Esophagus (tissue), 2 donors: Measurements from ENCODE around the gene GPC3. TPM values are rescaled to one million over a fixed set of nuclear protein-coding genes. Genes with fewer than 3 reads are reported as not detected.
"Not testable (repeated sequence)": the region's sequence is repeated elsewhere in the genome, so short reads cannot be mapped to it uniquely, and the experiment has no call there.

Experiments
- H3K27ac ChIP-seq, 2 donors: one replicate each; pipeline ENCODE4 v1.5.1; 2013; ENCODE audit warnings: low read depth in 2 of 2, mild to moderate bottlenecking in 2 of 2, inconsistent platforms in 1 of 2, low read length in 1 of 2, moderate library complexity in 1 of 2
- H3K27me3 ChIP-seq, 2 donors: one replicate each; pipeline ENCODE4 v1.6.1; 2013; ENCODE audit warnings: low read length in 2 of 2, control low read depth in 1 of 2, mild to moderate bottlenecking in 1 of 2; ENCODE audit not compliant: insufficient read depth in 2 of 2, control insufficient read depth in 1 of 2
- H3K36me3 ChIP-seq, 2 donors: one replicate each; pipeline ENCODE4 v1.6.1; 2013; ENCODE audit warnings: low read length in 1 of 2; ENCODE audit not compliant: control insufficient read depth in 2 of 2, insufficient read depth in 2 of 2
- H3K4me1 ChIP-seq, 2 donors: one replicate each; pipeline ENCODE4 v1.6.1; 2013; ENCODE audit warnings: low read length in 1 of 2; ENCODE audit not compliant: control insufficient read depth in 2 of 2, insufficient read depth in 2 of 2
- H3K4me3 ChIP-seq, 2 donors: one replicate each; pipeline ENCODE4 v1.5.1; 2013; ENCODE audit warnings: low read length in 2 of 2, mild to moderate bottlenecking in 2 of 2, low read depth in 1 of 2, moderate library complexity in 1 of 2
- H3K9me3 ChIP-seq, 2 donors: one replicate each; pipeline ENCODE4 v1.6.1; 2013; ENCODE audit warnings: mild to moderate bottlenecking in 2 of 2, low read depth in 1 of 2, low read length in 1 of 2, moderate library complexity in 1 of 2; ENCODE audit not compliant: control insufficient read depth in 2 of 2, insufficient read depth in 1 of 2
- WGBS, 2 donors: extraction: QIAGEN DNeasy Blood & Tissue Kit; methylation state at CpG; one replicate each; pipeline ENCODE4 v1.1.7; 2013; 5-methylcytosine and 5-hydroxymethylcytosine counted together
- polyA plus RNA-seq, 2 donors: library from polyadenylated mRNA; stranded (reverse); fragments of 200-250 nt; gene quantifications; one replicate each; pipeline ENCODE4 v1.2.3, GENCODE V29; 2013
- donor health status: healthy with polysubstance abuse.
- donor health status: Bipolar disorder and iron deficiency.

The GPC3 gene
- polyA plus RNA-seq, 2 donors = 0.10 to 0.39 TPM

- H3K27me3 ChIP-seq = no peaks in the 10 kb centered on the region
Observed at GRCh38 chrX:133538148-133538547, 447.2 kb downstream of the GPC3 start.

GRCh38 chrX:133537142-133537541 lies 448.3 kb downstream of the GPC3 start:
- H3K4me3 ChIP-seq = no peak overlapping the region
- WGBS, 2 donors = 72 to 87% methylated on average over 3 of the region's 3 CpGs
- no peaks in the 10 kb centered on the region for H3K27me3 ChIP-seq
- no peaks in the 10 kb centered on the region for H3K9me3 ChIP-seq
- no peak overlapping the region for H3K27ac ChIP-seq
- no peaks in the 10 kb centered on the region for H3K36me3 ChIP-seq
- no peaks in the 10 kb centered on the region for H3K4me1 ChIP-seq

More at GRCh38 chrX:133538148-133538547, 447.2 kb downstream of the GPC3 start:
- 84 to 86% methylated on average over 4 of the region's 4 CpGs for WGBS, 2 donors
- Histone ChIP-seq H3K4me3 (no peak overlapping the region), H3K27ac (no peak overlapping the region), H3K36me3 (no peaks in the 10 kb centered on the region), H3K9me3 (no peaks in the 10 kb centered on the region), H3K4me1 (no peaks in the 10 kb centered on the region)

- WGBS, 2 donors = 75 to 82% methylated on average over 2 of the region's 2 CpGs
- no peaks in the 10 kb centered on the region for H3K36me3 ChIP-seq
- no peak overlapping the region for H3K4me3 ChIP-seq
- no peaks in the 10 kb centered on the region for H3K27me3 ChIP-seq
- H3K27ac ChIP-seq = no peak overlapping the region
- H3K9me3 ChIP-seq = no peaks in the 10 kb centered on the region
- no peaks in the 10 kb centered on the region for H3K4me1 ChIP-seq
Observed at GRCh38 chrX:133535066-133535465, 450.3 kb downstream of the GPC3 start.

- WGBS, 2 donors = 77 to 89% methylated on average over 4 of the region's 4 CpGs
- H3K36me3 ChIP-seq = no peaks in the 10 kb centered on the region
- no peak overlapping the region for H3K27ac ChIP-seq
- no peaks in the 10 kb centered on the region for H3K4me1 ChIP-seq
- H3K9me3 ChIP-seq = no peaks in the 10 kb centered on the region
- no peak overlapping the region for H3K4me3 ChIP-seq
- no peaks in the 10 kb centered on the region for H3K27me3 ChIP-seq
Observed at GRCh38 chrX:133534172-133534571, 451.2 kb downstream of the GPC3 start.

- Histone ChIP-seq H3K9me3 (no peaks in the 10 kb centered on the region), H3K27ac (no peak overlapping the region), H3K4me1 (no peaks in the 10 kb centered on the region), H3K27me3 (no peaks in the 10 kb centered on the region), H3K36me3 (no peaks in the 10 kb centered on the region), H3K4me3 (no peak overlapping the region)
- 78 to 94% methylated on average over 3 of the region's 3 CpGs for WGBS, 2 donors
Observed at GRCh38 chrX:133533249-133533648, 452.1 kb downstream of the GPC3 start.

- 63 to 69% methylated on average over 6 of the region's 6 CpGs for WGBS, 2 donors
- no peaks in the 10 kb centered on the region for H3K27me3 ChIP-seq
- no peak overlapping the region for H3K4me3 ChIP-seq
- no peaks in the 10 kb centered on the region for H3K36me3 ChIP-seq
- H3K4me1 ChIP-seq = no peaks in the 10 kb centered on the region
- no peaks in the 10 kb centered on the region for H3K9me3 ChIP-seq
- no peak overlapping the region for H3K27ac ChIP-seq
Observed at GRCh38 chrX:133530960-133531359, 454.4 kb downstream of the GPC3 start.

- H3K9me3 ChIP-seq = no peaks in the 10 kb centered on the region
- no peak overlapping the region for H3K4me3 ChIP-seq
- WGBS, 2 donors = 84 to 96% methylated on average over 3 of the region's 3 CpGs
- H3K27ac ChIP-seq = no peak overlapping the region
- no peaks in the 10 kb centered on the region for H3K27me3 ChIP-seq
- H3K36me3 ChIP-seq = no peaks in the 10 kb centered on the region
- no peaks in the 10 kb centered on the region for H3K4me1 ChIP-seq
Observed at GRCh38 chrX:133529578-133529977, 455.8 kb downstream of the GPC3 start.

- no peaks in the 10 kb centered on the region for H3K4me1 ChIP-seq
- WGBS, 2 donors = 84 to 86% methylated on average over 4 of the region's 4 CpGs
- H3K27ac ChIP-seq = no peak overlapping the region
- no peaks in the 10 kb centered on the region for H3K27me3 ChIP-seq
- H3K36me3 ChIP-seq = no peaks in the 10 kb centered on the region
- H3K4me3 ChIP-seq = no peak overlapping the region
- H3K9me3 ChIP-seq = no peaks in the 10 kb centered on the region
Observed at GRCh38 chrX:133527825-133528224, 457.6 kb downstream of the GPC3 start.

GRCh38 chrX:133527415-133527814 lies 458.0 kb downstream of the GPC3 start:
- Histone ChIP-seq H3K27me3 (no peaks in the 10 kb centered on the region), H3K4me1 (no peaks in the 10 kb centered on the region), H3K36me3 (no peaks in the 10 kb centered on the region), H3K9me3 (no peaks in the 10 kb centered on the region), H3K4me3 (no peak overlapping the region), H3K27ac (no peak overlapping the region)
- WGBS, 2 donors = 31 to 36% methylated on average over 3 of the region's 3 CpGs

- not testable (repeated sequence) for H3K4me1 ChIP-seq, H3K9me3 ChIP-seq, H3K27ac ChIP-seq, H3K4me3 ChIP-seq, H3K27me3 ChIP-seq, H3K36me3 ChIP-seq
- 91 to 94% methylated on average over 3 of the region's 3 CpGs for WGBS, 2 donors
Observed at GRCh38 chrX:133526773-133527172, 458.6 kb downstream of the GPC3 start.
